Ishikawa (cell line): ENCODE data around the gene NR2F1-AS1.

ENCODE experiments used
- CEBPB ChIP-seq: IDR thresholded peaks from 2 replicates; pipeline ENCODE4 v1.6.1; 2012
- CREB1 ChIP-seq: IDR thresholded peaks from 2 replicates; pipeline ENCODE4 v1.6.1; 2012; ENCODE audit warnings: low read depth
- EGR1 ChIP-seq: IDR thresholded peaks from 2 replicates; pipeline ENCODE4 v1.6.1; 2012
- EP300 ChIP-seq: IDR thresholded peaks from 2 replicates; pipeline ENCODE4 v1.6.1; 2012; ENCODE audit warnings: borderline replicate concordance
- FOXM1 ChIP-seq: IDR thresholded peaks from 2 replicates; pipeline ENCODE4 v1.6.1; 2012; ENCODE audit warnings: low read depth, borderline replicate concordance
- MAX ChIP-seq: IDR thresholded peaks from 2 replicates; pipeline ENCODE4 v1.6.1; 2012
- NFIC ChIP-seq: IDR thresholded peaks from 2 replicates; pipeline ENCODE4 v1.6.1; 2012
- RAD21 ChIP-seq: IDR thresholded peaks from 2 replicates; pipeline ENCODE4 v1.6.1; 2012; ENCODE audit warnings: low read depth
- REST ChIP-seq: IDR thresholded peaks from 2 replicates; pipeline ENCODE4 v1.6.1; 2012; ENCODE audit warnings: low read depth, mild to moderate bottlenecking
- TAF1 ChIP-seq: IDR thresholded peaks from 2 replicates; pipeline ENCODE4 v1.6.1; 2012; ENCODE audit warnings: low read depth, mild to moderate bottlenecking
- TCF12 ChIP-seq: IDR thresholded peaks from 2 replicates; pipeline ENCODE4 v1.6.1; 2012; ENCODE audit warnings: low read depth
- TEAD4 ChIP-seq: IDR thresholded peaks from 2 replicates; pipeline ENCODE4 v1.6.1; 2012
- USF1 ChIP-seq: IDR thresholded peaks from 2 replicates; pipeline ENCODE4 v1.6.1; 2012
- YY1 ChIP-seq: IDR thresholded peaks from 2 replicates; pipeline ENCODE4 v1.6.1; 2012; ENCODE audit warnings: low read depth
- ZBTB7A ChIP-seq: IDR thresholded peaks from 2 replicates; pipeline ENCODE4 v1.6.1; 2012; ENCODE audit warnings: low read depth

The NR2F1-AS1 gene

GRCh38 chr5:93616538-93617174, 35.6 kb upstream of the NR2F1-AS1 start:
- TF ChIP-seq EGR1, result no peak
- TF ChIP-seq CEBPB, result 0 out of 2 replicates have a peak, but pooled peaks have one; percentile 3

GRCh38 chr5:93612855-93613243, 31.8 kb upstream of the NR2F1-AS1 start:
- no peak for TF ChIP-seq ZBTB7A
- no peak for TF ChIP-seq CREB1
- TF ChIP-seq FOXM1, result no peak
- TF ChIP-seq EGR1, result no peak
- TF ChIP-seq EP300, result no peak
- no peak for TF ChIP-seq USF1
- TF ChIP-seq MAX, result no peak
- no peak for TF ChIP-seq YY1
- TF ChIP-seq RAD21, result no peak
- TF ChIP-seq CEBPB, result no peak
- TF ChIP-seq TCF12, result no peak

- TF ChIP-seq MAX (0 out of 2 replicates have a peak, but pooled peaks have one; percentile 16), REST (peak; percentile 82), CREB1 (no peak), TCF12 (peak; percentile 16; the same call in 1 of the 2 replicates)
Observed at GRCh38 chr5:93611976-93612854, 31.2 kb upstream of the NR2F1-AS1 start.

- TF ChIP-seq MAX, result no peak
- TF ChIP-seq CREB1, result no peak
- TF ChIP-seq TAF1, result no peak
- no peak for TF ChIP-seq CEBPB
- no peak for TF ChIP-seq REST
- TF ChIP-seq RAD21, result no peak
- no peak for TF ChIP-seq EGR1
- TF ChIP-seq ZBTB7A, result no peak
- TF ChIP-seq NFIC, result no peak
- TF ChIP-seq USF1, result no peak
- TF ChIP-seq TCF12, result no peak
Observed at GRCh38 chr5:93611273-93611975, 30.4 kb upstream of the NR2F1-AS1 start.

GRCh38 chr5:93610581-93611272, 29.7 kb upstream of the NR2F1-AS1 start:
- TF ChIP-seq TEAD4, result no peak
- no peak for TF ChIP-seq TAF1
- TF ChIP-seq REST, result no peak
- no peak for TF ChIP-seq TCF12
- no peak for TF ChIP-seq EGR1
- TF ChIP-seq CEBPB, result no peak
- TF ChIP-seq USF1, result no peak
- TF ChIP-seq MAX, result no peak
- TF ChIP-seq CREB1, result no peak
- no peak for TF ChIP-seq FOXM1
- no peak for TF ChIP-seq ZBTB7A
- no peak for TF ChIP-seq EP300
- TF ChIP-seq NFIC, result no peak
- no peak for TF ChIP-seq YY1
- TF ChIP-seq RAD21, result no peak
